Duodenal mucosa (tissue), 2 donors: ENCODE results near the gene MALL.
"Not testable (repeated sequence)": the region's sequence is repeated elsewhere in the genome, so short reads cannot be mapped to it uniquely, and the experiment has no call there.

ENCODE experiments used
- H3K27ac ChIP-seq: one replicate; pipeline ENCODE4 v1.7.0; 2013; ENCODE audit warnings: low read depth, low read length
- H3K27me3 ChIP-seq, 2 donors: one replicate each; pipeline ENCODE4 v1.7.0; 2013; ENCODE audit warnings: low read length in 2 of 2, control low read depth in 1 of 2; ENCODE audit not compliant: insufficient read depth in 2 of 2, control insufficient read depth in 1 of 2
- H3K36me3 ChIP-seq, 2 donors: one replicate each; pipeline ENCODE4 v1.7.0; 2013; ENCODE audit warnings: low read length in 2 of 2, control low read depth in 1 of 2; ENCODE audit not compliant: insufficient read depth in 2 of 2, control insufficient read depth in 1 of 2
- H3K4me1 ChIP-seq, 2 donors: one replicate each; pipeline ENCODE4 v1.7.0; 2013; ENCODE audit warnings: low read length in 2 of 2, control low read depth in 1 of 2; ENCODE audit not compliant: insufficient read depth in 2 of 2, control insufficient read depth in 1 of 2
- H3K4me3 ChIP-seq, 2 donors: one replicate each; pipeline ENCODE4 v1.7.0; 2013; ENCODE audit warnings: low read length in 2 of 2, low read depth in 1 of 2
- H3K9ac ChIP-seq, 2 donors: one replicate each; pipeline ENCODE4 v1.7.0; 2013; ENCODE audit warnings: low read length in 2 of 2, low read depth in 1 of 2
- H3K9me3 ChIP-seq, 2 donors: one replicate each; pipeline ENCODE4 v1.7.0; 2013; ENCODE audit warnings: low read length in 2 of 2, control low read depth in 1 of 2; ENCODE audit not compliant: control insufficient read depth in 1 of 2

MALL gene

GRCh38 chr2:110068153-110068552 lies 47.5 kb downstream of the MALL start:
- H3K9me3 ChIP-seq, H3K4me3 ChIP-seq, H3K27ac ChIP-seq, H3K27me3 ChIP-seq, H3K36me3 ChIP-seq, H3K4me1 ChIP-seq, H3K9ac ChIP-seq: not testable (repeated sequence)

GRCh38 chr2:110062332-110062731 lies 53.3 kb downstream of the MALL start:
- not testable (repeated sequence) for H3K36me3 ChIP-seq, H3K9ac ChIP-seq, H3K27ac ChIP-seq, H3K9me3 ChIP-seq, H3K4me3 ChIP-seq, H3K4me1 ChIP-seq, H3K27me3 ChIP-seq

GRCh38 chr2:110060550-110060949 lies 55.1 kb downstream of the MALL start:
- H3K9ac ChIP-seq, H3K4me1 ChIP-seq, H3K27me3 ChIP-seq, H3K4me3 ChIP-seq, H3K36me3 ChIP-seq, H3K27ac ChIP-seq, H3K9me3 ChIP-seq: not testable (repeated sequence)

GRCh38 chr2:110059694-110060358 lies 55.8 kb downstream of the MALL start:
- H3K9me3 ChIP-seq, H3K27ac ChIP-seq, H3K4me3 ChIP-seq, H3K4me1 ChIP-seq, H3K9ac ChIP-seq, H3K36me3 ChIP-seq, H3K27me3 ChIP-seq: not testable (repeated sequence)

DNA sequence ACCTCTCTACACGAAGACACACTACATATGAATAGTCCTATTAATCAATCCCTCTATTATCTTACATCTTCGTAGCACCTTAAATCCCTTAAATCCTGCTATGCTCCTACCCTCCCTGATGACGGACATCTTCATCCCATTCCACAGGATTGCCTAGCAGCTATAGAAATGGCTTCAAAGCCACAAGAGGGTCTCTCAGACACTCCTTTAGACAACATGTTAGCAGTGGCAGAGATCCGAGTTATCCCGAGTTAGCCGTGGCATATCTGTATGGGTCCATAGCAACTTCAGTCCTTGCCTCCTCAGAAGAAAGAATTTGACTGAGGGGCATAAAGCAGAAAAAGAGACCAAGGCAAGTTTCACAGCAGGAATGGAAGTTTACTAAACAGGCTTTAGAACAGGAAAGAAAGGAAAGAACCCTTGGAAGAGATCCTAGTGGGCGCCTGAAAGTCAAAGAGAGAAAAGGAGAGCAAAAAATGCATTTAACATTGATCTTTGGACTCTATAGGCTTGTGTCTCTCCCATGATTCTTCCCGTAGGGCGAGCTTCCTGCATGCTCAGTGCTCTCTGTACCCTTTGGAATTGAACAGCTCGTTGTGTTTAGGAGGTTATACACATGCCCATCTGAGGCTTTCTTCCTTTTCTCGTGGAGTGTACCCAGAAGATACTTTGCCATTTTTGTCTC lies 56.5 kb downstream of the MALL start:
- not testable (repeated sequence) for H3K4me1 ChIP-seq, H3K9me3 ChIP-seq, H3K36me3 ChIP-seq, H3K27ac ChIP-seq, H3K9ac ChIP-seq, H3K4me3 ChIP-seq, H3K27me3 ChIP-seq

DNA sequence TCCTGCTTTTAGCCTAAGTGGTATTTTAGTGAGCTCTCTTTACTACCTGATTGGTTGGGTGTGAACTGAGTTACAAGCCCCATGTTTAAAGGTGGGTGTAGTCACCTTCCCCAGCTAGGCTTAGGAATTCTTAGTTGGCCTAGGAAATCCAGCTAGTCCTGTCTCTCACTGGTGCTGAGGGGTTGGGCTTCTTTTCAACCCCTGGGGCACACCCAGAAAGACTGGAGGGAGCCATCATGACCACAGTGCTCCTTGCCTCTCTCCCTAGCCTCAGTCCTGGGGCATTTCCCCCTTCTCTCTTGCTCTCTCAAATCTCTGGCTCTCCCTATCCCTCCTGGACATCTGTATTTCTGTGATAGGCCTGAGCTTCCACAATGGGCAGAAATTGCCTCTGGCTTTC lies 57.6 kb downstream of the MALL start:
- not testable (repeated sequence) for H3K27me3 ChIP-seq, H3K9me3 ChIP-seq, H3K36me3 ChIP-seq, H3K27ac ChIP-seq, H3K4me3 ChIP-seq, H3K9ac ChIP-seq, H3K4me1 ChIP-seq

DNA sequence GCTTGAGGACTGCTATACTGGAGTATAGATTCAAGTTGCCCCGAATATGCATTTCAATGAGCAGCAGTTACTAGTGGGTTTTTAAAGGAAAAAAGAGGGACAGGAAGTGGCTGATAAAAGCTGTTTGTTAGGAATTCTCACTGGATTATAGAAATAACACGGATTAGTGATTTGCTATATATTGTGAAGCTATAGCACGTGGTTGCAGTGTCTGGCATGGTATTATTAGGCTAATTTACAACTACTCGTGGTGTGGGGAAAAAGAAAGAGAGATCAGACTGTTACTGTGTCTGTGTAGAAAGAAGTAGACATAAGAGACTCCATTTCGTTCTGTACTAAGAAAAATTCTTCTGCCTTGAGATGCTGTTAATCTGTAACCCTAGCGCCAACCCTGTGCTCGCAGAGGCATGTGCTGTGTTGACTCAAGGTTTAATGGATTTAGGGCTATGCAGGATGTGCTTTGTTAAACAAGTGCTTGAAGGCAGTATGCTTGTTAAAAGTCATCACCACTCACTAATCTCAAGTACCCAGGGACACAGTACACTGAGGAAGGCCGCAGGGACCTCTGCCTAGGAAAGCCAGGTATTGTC lies 59.7 kb downstream of the MALL start:
- not testable (repeated sequence) for H3K9me3 ChIP-seq, H3K36me3 ChIP-seq, H3K27me3 ChIP-seq, H3K4me3 ChIP-seq, H3K9ac ChIP-seq, H3K4me1 ChIP-seq, H3K27ac ChIP-seq

DNA sequence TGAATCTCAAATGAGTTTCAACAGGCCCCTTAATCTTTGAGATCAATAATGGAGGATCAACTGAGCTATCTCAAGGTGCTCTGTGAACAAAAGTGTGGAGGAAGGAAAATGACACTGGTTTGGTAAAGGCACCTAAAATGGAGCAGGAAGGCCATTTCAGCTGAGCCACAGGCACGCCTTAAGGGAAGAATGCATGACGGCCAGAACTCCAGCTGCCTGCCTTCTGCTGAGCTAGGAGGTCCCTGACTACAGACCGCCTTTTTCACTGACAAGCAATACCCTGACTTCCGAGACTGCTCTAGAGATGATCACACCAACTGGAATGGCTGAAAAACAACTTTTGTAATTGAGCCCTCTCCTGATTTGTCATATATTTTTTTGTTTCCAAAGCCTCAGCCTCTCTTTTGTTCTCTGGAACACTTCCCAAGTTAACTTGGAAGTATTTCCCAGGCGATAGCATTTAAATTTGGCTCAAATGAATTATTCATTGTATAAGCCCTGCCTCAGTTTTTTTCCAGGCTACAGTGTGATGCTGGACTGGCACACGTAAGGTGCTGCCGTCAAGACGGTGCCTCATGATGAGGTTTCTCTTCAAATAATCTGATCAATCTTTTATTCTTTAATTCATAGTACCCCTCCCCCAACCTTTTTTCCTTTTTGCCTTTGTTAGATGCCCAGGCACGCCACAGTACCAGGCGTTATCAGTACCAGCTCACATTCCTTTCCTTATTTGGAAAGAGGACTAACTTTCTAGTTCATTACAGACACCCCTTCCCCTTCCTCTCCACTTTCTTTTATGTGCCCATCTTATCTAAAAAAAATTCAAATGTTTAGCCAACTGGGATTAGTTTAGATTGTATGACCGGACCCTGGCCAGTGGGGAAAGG lies 60.9 kb downstream of the MALL start:
- H3K27me3 ChIP-seq, H3K9ac ChIP-seq, H3K9me3 ChIP-seq, H3K4me1 ChIP-seq, H3K4me3 ChIP-seq, H3K27ac ChIP-seq, H3K36me3 ChIP-seq: not testable (repeated sequence)

DNA sequence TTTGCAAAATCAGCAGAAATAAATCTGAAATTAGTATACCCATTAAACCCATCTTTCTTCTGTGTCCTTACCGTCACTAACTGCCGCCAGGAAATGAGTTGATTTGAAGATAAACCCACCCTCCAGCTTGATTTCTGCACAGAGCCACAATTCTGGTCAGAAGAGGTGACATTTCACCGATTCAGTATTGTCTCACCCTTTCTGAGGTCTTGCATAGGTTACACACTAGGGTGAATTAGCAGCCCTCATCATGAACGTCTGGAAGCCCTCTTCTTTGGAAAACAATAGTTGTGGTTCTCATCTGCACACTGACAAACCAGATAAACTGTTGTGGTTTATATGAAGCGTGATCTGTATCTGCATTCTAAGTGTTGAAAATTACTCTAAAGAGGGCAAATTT lies 61.9 kb downstream of the MALL start:
- H3K4me3 ChIP-seq, H3K9ac ChIP-seq, H3K27me3 ChIP-seq, H3K4me1 ChIP-seq, H3K36me3 ChIP-seq, H3K9me3 ChIP-seq, H3K27ac ChIP-seq: not testable (repeated sequence)

DNA sequence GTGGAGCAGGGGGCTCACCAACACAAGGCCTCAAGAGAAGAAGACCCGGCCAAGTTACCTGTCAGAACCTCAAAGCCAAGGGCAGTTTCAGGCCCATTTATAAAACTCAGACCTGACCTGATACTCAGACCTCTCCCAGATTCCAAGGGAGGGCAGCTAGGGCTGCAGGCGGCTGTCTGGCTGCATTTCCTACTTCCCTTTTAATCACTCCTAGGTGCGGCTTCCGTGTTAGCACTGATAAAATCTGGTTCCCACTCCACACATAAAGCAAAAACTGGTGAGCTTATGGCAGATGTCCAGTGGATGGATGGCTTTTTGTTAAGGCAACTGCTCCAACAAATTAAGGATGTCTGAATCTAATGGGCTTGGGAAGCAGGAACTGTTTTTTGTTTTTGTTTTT lies 63.5 kb downstream of the MALL start:
- not testable (repeated sequence) for H3K27ac ChIP-seq, H3K4me1 ChIP-seq, H3K4me3 ChIP-seq, H3K27me3 ChIP-seq, H3K9ac ChIP-seq, H3K9me3 ChIP-seq, H3K36me3 ChIP-seq
